SU-DHL-6 (cell line): ENCODE measurements around the gene CNDP1.

Source experiments
- CTCF ChIP-seq: fragments of 200-600 bp; sonication (generic); IDR thresholded peaks from one replicate; pipeline ENCODE4 v1.5.1; 2017; ENCODE audit warnings: antibody characterized with exemption, mild to moderate bottlenecking, low read length, moderate library complexity; ENCODE audit not compliant: insufficient read depth, poor library complexity, severe bottlenecking
- EZH2phosphoT487 ChIP-seq: fragments of 200-600 bp; sonication (generic), shearing (Covaris generic); conservative IDR thresholded peaks from 2 replicates; pipeline ENCODE4 v1.6.1; 2018; ENCODE audit warnings: mild to moderate bottlenecking, antibody characterized with exemption, low read length, moderate library complexity, mixed read lengths

GRCh38 chr18:74624466-74624865 lies 90.2 kb downstream of the CNDP1 start:
- TF ChIP-seq EZH2phosphoT487 = no peak
- TF ChIP-seq CTCF = no peak
